Astrocyte of the spinal cord (primary cell): ENCODE measurements around the gene ASAP3.
"Not testable (repeated sequence)": the region's sequence is repeated elsewhere in the genome, so short reads cannot be mapped to it uniquely, and the experiment has no call there.

ENCODE experiments used
- DNase-seq: peaks from one replicate; pipeline ENCODE4 v3.0.0; 2011; ENCODE audit warnings: low read depth, low spot score
- H3K4me3 ChIP-seq: 2 replicates; pipeline ENCODE4 v1.5.1; 2011; ENCODE audit warnings: low read depth, mild to moderate bottlenecking, low read length, moderate library complexity
- CTCF ChIP-seq: IDR thresholded peaks from 2 replicates; pipeline ENCODE4 v1.5.1; 2012; ENCODE audit warnings: low read depth, mild to moderate bottlenecking, low read length, inconsistent platforms
- in situ Hi-C: cut with HindIII; loops from 2 replicates; pipeline ENCODE4 v1.10.0; 2017; ENCODE audit warnings: low sequenced_read_pairs

The ASAP3 gene

GRCh38 chr1:23514111-23514679 is 30.2 kb upstream of the ASAP3 start:
- H3K4me3 ChIP-seq, result no peak overlapping the region
- no peak for TF ChIP-seq CTCF
- no peak for DNase-seq
- in situ Hi-C loops, result no loop called here

- no peak overlapping the region for H3K4me3 ChIP-seq
- no peak for TF ChIP-seq CTCF
- no peak for DNase-seq
- in situ Hi-C loops, result no loop called here
Measured at GRCh38 chr1:23509896-23510295, 25.9 kb upstream of the ASAP3 start.

- TF ChIP-seq CTCF, result no peak
- no peak overlapping the region for H3K4me3 ChIP-seq
- in situ Hi-C loops, result no loop called here
- DNase-seq, result no peak
Measured at GRCh38 chr1:23506376-23507107, 22.6 kb upstream of the ASAP3 start.

GRCh38 chr1:23505851-23506250 is 21.9 kb upstream of the ASAP3 start:
- H3K4me3 ChIP-seq, result no peak overlapping the region
- no peak for TF ChIP-seq CTCF
- no peak for DNase-seq
- in situ Hi-C loops, result no loop called here

- H3K4me3 ChIP-seq, in situ Hi-C loops, DNase-seq: not testable (repeated sequence)
Measured at GRCh38 chr1:23504156-23504555, 20.2 kb upstream of the ASAP3 start.

- in situ Hi-C loops, result no loop called here
- DNase-seq, result no peak
- no peak overlapping the region for H3K4me3 ChIP-seq
- TF ChIP-seq CTCF, result no peak
Measured at GRCh38 chr1:23502951-23503350, 19.0 kb upstream of the ASAP3 start.

GRCh38 chr1:23500466-23500865 is 16.5 kb upstream of the ASAP3 start:
- no peak for DNase-seq
- TF ChIP-seq CTCF, result no peak
- in situ Hi-C loops, result no loop called here
- H3K4me3 ChIP-seq, result no peak overlapping the region
